ENCODE data around the gene MICALL2. TPM values are rescaled to one million over a fixed set of nuclear protein-coding genes. Genes with fewer than 3 reads are reported as not detected.

The MICALL2 gene
- total RNA-seq, 1 experiment from 2014 or later, result 19.0 TPM

- no peak for DNase-seq (ENCODE audit: low read depth)
These were observed 25.9 kb downstream of the MICALL2 start for GRCh38 chr7:1433128-1433920.

GRCh38 chr7:1432411-1433082, 26.7 kb downstream of the MICALL2 start:
- DNase-seq (ENCODE audit: low read depth), result peak; percentile 76

GRCh38 chr7:1431634-1432380, 27.5 kb downstream of the MICALL2 start:
- DNase-seq (ENCODE audit: low read depth), result no peak

GRCh38 chr7:1431226-1431625, 28.0 kb downstream of the MICALL2 start:
- DNase-seq (ENCODE audit: low read depth), result no peak

DNA sequence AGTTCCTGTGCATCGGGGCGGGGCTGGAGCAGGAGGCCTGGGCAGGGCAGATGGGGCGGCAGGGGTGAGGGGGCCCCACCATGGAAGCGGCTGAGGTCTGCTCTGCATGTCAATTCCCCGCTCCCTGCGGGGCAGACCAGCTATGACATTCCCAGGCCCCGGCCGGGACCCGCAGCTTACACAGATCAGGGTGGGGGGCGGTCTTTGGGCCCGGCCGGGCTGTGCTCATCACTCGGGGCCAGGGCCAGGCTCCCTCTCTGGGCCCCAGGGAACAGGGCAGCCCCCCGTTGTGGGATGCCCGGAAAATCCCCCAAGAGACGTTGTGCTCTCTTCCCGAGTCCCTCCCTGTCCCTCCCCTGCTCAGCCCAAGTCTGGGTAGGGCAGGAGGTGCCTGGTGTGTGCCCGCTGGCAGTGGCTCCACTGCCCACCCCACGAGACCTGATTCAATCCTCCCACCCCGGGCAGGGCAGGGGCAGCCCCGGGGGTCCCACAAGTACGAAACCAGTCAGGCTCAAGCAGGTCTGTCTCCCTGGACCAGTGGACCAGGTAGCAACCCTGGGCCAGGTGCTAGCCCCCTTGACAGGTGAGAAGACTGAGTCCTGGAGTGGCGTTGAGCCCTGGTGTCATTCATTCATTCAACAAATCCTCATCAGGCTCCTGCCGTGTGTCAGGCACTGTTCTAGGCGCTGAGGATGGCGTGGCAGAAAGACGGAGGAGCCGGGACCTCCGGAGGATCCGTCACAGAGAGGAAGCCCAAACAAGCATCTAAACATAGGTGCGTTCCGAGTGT, 29.0 kb downstream of the MICALL2 start:
- DNase-seq (ENCODE audit: low read depth), result no peak

- no peak for DNase-seq (ENCODE audit: low read depth)
These were observed 30.2 kb downstream of the MICALL2 start for GRCh38 chr7:1428941-1429501.

DNA sequence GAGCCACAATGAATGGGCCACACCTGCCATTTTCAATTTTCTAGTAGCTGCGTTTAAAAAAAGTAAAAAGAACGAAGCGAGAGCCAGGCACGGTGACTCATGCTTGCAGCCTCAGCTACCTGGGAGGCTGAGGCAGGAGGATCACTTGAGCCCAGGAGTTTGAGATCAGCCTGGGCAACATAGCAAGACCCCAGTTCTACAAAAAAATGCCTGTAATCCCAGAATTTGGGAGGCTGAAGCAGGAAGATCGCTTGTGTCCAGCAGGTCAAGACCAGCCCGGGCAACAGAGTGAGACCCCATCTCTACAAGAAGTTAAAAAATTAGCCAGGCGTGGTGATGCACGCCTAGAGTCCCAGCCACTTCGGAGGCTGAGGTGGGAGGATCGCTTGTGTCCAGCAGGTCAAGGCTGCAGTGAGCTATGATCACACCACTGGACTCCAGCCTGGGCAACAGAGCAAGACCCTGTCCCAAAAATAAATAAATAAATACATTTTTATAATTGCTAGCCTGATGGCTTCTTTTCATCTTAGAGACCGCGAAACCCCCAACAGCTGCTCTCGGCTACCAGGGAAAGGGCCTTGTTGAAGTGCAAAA, 32.1 kb downstream of the MICALL2 start:
- peak; percentile 32 for DNase-seq (ENCODE audit: low read depth)

DNA sequence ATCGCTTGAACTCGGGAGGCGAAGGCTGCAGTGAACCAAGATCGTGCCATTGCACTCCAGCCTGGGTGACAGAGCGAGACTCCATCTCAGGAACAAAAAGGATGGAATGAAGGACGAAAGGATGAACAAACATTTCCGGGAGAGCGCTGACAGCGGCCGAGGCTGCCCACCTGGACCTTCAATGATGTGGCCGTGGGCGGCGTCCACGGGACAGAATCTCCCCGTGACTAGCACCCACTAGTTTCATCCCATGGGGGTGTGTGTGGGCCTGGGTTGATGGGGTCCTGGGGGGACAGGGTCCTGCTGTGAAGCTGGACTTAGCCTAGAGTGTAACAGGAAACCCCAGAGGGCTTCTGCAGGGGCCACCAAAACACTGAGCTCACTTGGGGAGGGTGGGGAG, 32.8 kb downstream of the MICALL2 start:
- no peak for DNase-seq (ENCODE audit: low read depth)

DNA sequence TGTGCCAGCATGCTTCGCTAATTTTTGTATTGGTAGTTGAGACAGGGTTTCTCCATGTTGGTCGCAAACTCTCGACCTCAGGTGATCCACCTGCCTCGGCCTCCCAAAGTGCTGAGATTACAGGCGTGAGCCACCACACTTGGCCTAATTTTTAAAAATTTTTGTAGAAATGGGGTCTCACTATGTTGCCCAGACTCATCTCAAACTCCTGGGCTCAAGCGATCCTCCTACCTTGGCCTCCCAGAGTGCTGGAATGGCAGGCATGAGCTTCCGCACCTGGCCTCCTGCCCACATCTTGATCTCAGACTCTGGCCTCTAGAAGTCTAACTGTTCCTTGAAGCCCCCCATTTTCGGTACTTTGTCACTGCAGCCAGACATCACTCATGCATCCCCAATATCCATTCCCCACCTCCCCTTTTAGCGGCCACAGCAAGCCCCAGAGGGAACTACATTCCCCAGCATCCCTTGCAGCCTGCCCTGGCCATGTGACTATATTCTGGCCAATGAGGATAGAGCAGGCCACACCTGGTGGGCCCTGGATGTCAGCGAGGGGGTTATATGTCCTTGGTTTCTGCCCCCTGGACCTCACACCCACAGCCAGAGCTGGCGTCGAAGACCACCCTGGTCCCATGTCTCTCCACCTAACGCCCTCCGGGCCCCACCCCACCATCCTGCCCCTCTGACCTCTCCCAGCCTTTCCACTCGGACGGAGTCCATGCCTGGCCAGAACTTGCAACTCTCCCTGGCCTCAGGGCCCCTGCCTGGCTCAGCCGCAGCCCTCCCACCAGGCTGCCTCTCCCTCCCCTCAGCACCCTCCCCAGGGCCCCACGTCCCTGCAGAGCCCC, 33.8 kb downstream of the MICALL2 start:
- peak; percentile 51 for DNase-seq (ENCODE audit: low read depth)

DNA sequence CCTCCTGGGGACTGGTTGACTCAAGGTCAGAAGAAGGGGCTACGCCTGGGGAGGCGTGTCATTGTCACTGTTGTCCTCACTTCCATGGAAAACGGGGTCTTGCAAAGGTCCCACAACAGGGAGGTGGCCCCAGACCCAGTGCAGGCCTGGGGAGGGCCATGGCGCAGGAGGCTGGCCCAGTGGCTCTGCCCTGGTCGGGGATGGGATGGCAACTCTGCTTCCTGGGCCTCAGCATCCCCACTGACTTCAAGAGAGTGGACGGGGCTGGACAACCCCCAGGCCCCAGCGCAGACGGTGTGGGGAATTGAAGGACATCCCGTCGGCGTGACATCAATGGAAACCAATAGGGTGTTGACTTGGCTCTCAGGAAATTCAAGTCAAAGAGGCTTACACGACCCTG, 35.2 kb downstream of the MICALL2 start:
- DNase-seq (ENCODE audit: low read depth), result no peak

DNA sequence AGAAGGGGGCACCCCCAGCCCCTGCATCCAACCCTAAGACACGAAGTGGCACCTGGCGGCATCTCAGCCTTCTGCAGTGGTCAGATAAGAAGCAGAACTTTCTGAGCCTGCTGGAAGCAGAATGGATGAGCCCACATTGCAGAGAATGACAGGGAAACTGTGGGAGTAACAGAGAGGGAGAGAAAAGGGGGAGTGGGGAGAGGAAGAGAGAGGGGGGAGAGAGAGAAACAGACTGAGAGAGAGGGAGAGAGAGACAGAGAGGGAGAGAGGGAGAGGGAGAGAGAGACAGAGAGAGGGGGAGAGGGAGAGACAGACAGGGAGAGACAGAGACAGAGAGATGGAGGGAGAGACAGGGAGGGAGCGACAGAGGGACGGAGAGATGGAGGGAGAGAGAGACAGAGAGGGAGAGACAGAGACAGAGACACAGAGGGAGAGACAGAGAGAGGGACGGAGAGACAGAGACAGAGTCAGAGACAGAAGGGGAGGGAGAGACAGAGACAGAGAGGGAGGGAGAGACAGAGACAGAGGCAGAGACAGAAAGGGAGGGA, 35.9 kb downstream of the MICALL2 start:
- no peak for DNase-seq (ENCODE audit: low read depth)

DNA sequence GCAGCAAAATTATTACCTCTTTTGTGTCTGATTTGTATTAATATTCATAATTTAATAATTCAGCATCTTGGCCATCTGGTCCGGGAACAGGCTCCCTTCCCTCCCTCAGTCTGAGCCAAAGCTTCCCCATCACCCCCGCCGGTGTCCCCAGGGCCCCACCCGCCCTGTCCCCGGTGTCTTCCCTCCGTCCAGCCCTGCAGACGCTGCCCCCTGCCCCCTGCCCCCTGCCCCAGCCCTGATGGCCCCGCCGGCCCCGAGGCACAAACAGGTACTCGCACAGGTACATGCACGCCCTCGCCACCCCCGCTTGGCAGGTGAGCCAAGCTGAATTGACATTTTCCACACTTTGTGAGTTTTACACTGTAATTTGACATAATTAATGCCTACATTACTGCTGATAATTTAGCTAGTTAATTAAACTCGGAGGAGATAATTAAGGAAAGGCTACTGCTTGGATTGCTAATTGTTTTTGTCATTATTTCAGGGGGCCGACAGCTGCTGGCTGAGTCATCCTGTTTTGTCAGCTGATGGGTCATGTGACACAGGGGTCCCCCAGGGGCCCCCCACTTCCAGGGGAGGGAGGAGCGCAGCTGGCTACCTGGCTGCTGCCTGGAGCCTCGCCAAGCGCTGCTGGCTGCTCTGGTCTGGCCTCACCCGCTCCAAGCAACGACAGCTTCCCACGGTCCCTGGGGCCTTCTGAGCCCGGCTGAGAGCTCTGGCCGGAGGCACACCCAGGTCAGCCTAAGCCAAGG, 36.6 kb downstream of the MICALL2 start:
- DNase-seq (ENCODE audit: low read depth), result peak; percentile 48

DNA sequence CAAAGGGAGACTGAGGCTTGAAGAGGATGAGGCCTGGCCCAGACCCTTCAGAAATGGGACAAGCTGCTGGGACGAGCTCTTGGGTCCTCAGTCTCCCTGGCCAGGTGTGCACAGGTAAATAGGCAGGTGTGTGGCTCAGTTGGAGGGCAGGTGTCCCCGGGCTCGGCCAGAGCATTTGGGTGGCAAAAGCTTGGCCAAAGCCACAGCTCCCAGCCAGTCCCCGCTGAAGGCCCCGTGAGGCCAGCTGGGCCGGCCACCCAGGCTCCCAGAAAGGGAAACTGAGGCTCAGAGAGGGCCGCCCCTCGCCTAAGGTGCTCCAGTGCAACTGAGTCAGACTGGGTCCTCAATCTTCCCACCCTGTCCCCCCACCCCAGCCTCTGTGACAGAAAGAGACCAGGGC, 37.3 kb downstream of the MICALL2 start:
- DNase-seq (ENCODE audit: low read depth), result no peak

- peak; percentile 32 for DNase-seq (ENCODE audit: low read depth)
These were observed 38.1 kb downstream of the MICALL2 start for GRCh38 chr7:1421020-1421790.

- DNase-seq (ENCODE audit: low read depth), result no peak
These were observed 39.6 kb downstream of the MICALL2 start for GRCh38 chr7:1419688-1420087.

GRCh38 chr7:1419310-1419634, 40.0 kb downstream of the MICALL2 start:
- DNase-seq (ENCODE audit: low read depth), result no peak

GRCh38 chr7:1418505-1419309, 40.6 kb downstream of the MICALL2 start:
- peak; percentile 66 for DNase-seq (ENCODE audit: low read depth)
